Activated T-helper 1 cell treated with anti-CD3 and anti-CD28 coated beads, Interleukin-2, amount 50 U/mL, for 16 hours (primary cell): Measurements from ENCODE around the gene RAB11FIP4.
"Not testable (repeated sequence)": the region's sequence is repeated elsewhere in the genome, so short reads cannot be mapped to it uniquely, and the experiment has no call there.

Experiments used
- DNase-seq, 2 donors: peaks; one replicate each; pipeline ENCODE4 v3.0.0-alpha.2; 2020; ENCODE audit warnings: low read depth in 1 of 2, low spot score in 1 of 2

The RAB11FIP4 gene

DNA sequence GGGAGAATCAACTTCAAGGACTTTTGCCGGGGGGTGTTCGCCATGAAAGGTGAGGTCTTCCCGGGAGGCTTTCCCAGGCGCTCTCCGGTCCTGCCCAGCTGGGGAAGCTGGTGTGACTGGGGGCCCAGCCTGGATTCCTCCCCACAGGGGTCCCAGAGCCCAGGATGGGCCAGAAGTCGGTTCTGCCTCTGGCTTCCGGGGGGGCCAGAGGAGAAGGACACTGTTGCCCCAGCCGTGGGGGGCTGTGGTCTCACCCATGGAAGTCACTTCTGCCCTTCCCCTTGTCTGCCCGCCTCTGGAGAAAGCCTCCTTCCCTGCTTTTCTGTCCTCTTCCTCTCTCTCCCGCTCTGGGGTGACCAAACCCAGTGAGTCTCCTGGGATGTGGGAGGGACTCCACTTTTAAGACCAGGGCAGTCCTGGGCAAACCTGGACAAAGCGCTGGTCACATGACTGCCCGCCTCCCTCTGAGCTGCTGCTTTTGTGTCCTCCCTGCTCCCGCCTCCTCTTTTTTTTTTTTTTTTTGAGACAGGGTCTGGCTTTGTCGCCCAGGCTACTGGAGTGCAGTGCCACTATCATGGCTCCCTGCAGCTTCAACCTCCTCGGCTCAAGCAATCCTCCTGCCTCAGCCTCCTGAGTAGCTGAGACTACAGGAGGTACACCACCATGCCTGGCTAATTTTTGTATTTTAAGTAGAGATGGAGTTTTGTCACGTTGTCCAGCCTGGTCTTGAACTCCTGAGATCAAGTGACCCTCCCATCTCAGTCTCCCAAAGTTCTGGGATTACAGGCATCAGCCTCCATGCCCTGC lies 40.6 kb downstream of the RAB11FIP4 start:
- DNase-seq: no peak

DNA sequence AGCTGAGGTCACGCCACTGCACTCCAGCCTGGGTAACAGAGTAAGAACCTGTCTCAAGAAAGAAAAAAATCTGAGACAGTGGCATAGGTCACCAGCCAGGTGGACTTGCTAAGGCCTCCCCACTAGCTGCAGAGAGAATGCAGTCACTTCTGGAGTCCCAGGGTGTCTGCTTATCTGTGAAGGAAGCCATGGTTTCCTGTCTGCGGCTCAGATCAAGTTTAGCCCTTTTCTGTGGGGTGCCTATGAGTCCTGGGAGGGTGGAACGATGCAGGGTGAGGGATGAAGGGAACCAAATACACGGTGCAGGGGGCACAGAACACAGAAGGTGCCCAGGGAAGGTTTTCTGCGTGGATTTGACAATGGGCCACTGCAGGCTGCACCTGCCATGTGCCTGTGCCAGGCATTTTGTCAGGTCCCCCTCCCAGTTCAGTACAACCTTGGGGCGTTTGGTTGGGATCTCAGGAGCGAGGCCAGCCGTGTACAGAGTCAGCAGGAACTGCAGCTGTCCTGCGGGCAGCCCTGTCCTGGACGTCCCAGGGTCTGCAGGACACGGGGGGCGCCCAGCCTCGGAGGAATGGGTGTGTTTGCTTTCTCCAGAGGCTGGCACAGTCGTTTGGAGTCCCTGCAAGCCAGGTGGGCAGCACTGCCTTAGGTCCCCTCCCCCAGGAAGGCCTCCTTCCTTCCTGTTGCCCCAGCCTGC lies 41.8 kb downstream of the RAB11FIP4 start:
- DNase-seq: no peak

GRCh38 chr17:31433811-31434726 lies 42.6 kb downstream of the RAB11FIP4 start:
- no peak for DNase-seq

DNA sequence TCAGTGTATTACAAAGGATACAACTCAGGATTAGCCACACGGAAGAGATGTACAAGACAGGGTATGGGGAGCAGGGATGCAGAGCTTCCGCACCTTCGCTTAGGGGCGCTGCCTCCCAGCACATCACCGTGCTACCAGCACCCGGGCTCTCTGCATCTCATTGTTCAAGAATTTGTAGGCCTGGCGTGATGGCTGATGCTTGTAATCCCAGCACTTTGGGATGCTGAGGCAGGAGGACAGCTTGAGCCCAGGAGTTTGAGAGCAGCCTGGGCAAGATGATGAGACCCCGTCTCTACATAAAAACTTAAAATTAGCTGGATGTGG lies 43.2 kb downstream of the RAB11FIP4 start:
- DNase-seq: no peak

DNA sequence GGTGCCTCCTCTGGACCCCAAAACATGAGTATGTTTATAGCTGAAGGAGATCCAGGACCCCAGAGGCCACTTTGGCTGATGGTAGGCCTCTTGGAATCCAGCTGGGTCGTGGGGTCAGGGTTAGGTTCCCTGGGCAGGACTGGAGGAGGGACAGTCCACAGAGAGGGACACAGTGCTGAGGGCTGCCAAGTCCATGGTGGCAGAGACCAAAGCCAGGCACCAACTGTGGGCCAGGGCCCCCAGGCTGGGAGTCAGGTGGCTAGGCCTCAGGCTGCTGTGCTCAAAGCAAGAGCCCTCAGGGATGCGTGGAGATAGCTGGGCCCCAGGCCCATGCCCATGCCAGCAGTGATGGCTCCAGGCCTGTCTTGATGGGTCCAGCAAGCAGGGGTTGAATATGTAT lies 44.1 kb downstream of the RAB11FIP4 start:
- DNase-seq: no peak

- no peak for DNase-seq
These were observed 46.4 kb downstream of the RAB11FIP4 start for GRCh38 chr17:31437720-31438400.

DNA sequence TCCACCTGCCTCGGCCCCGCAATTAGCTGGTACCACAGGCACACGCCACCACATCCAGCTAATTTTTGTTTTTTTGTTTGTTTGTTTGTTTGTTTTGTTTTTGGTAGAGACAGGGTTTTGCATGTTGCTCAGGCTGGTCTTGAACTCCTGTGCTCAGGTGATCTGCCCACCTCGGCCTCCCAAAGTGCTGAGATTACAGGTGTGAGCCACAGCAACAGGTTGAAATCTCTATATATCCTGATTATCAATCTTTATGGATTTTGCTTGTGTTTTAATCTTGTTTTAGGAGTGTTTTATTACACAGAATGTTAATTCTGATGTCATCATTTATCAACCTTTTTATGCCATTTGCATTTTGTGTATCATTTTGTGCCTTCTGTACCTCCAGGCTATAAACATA lies 48.2 kb downstream of the RAB11FIP4 start:
- DNase-seq: no peak

GRCh38 chr17:31442276-31442675 lies 50.8 kb downstream of the RAB11FIP4 start:
- no peak for DNase-seq

GRCh38 chr17:31442856-31443255 lies 51.4 kb downstream of the RAB11FIP4 start:
- DNase-seq: not testable (repeated sequence)

DNA sequence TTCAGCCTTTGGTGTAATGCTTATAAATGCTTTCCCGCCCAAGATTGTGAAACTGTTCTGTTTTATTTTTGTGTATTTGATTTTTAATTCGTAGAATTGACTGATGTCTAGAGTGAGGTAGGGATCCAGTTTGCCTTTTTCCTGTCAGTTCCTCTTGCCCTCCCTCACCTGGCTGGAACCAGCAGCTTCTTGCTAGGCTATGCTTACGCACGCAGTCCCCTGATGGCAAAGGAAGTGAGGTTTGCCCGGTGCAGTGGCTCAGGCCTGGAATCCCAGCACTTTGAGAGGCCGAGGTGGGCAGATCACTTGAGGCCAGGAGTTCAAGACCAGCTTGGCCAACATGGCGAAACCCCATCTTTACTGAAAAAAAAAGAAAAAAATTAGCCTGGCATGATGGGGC lies 51.9 kb downstream of the RAB11FIP4 start:
- no peak for DNase-seq

DNA sequence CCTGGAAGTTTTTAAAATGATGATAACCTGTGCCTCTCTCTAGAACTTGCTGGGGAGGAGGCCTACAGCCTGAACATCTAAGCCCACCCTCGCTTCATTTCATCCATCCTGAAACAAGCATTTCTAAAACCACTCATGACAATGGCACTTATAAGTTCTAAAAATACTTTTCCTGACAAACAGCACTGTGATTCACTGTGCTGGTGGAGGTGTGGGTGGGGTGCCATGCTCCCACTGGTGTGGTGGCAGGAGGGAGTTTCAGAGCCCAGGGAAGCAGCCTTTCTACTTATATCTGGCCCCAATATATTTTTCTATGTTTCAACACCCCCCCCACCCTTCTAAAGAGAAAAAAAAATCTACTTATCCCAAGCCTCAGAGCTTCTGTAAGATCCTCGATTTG lies 52.6 kb downstream of the RAB11FIP4 start:
- DNase-seq: no peak

GRCh38 chr17:31446195-31446967 lies 54.9 kb downstream of the RAB11FIP4 start:
- DNase-seq: no peak

GRCh38 chr17:31448467-31449077 lies 57.1 kb downstream of the RAB11FIP4 start:
- DNase-seq: no peak

DNA sequence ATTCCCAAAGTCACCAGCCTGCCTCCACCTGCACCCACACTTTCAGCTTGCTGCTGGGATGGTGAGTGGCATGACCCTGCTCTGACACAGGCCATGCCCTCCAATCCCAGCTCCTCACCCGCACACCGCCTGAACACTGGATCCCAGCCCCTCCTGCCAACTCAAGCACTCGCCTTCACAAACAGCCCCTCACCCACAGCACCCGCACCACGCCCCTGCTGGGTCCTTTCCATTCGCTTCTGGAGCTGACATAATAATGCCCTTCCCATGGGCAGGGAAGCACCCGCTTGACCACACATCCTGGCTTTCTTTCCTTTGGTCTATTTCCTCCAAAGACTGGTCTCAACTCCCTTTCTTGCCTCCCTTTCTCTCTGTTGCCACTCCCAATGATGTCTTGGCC lies 57.6 kb downstream of the RAB11FIP4 start:
- no peak for DNase-seq

GRCh38 chr17:31449746-31450145 lies 58.3 kb downstream of the RAB11FIP4 start:
- no peak for DNase-seq

- no peak for DNase-seq
These were observed 60.6 kb downstream of the RAB11FIP4 start for GRCh38 chr17:31452101-31452500.

- DNase-seq: no peak
These were observed 61.2 kb downstream of the RAB11FIP4 start for GRCh38 chr17:31452561-31453110.

GRCh38 chr17:31453896-31454295 lies 62.4 kb downstream of the RAB11FIP4 start:
- no peak for DNase-seq

DNA sequence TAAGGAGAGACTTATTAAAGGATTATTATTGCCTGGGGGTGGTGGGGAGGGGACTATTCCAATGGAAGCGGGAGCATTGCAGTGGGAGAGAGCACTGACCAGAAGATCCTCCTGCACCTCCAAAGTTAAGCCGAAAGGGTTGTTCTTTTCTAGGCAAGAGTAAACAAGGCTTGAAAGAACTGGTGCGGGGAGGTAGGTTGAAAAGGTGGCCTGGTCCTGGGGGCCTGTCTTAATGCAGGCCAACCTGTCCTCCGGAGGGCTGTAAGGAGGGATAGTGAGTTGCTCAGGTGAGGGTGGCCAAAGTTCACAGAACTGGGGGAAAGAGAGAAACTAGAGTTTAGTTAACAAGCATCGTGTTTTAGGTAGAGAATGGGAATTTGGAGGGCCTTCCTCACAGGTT lies 65.3 kb downstream of the RAB11FIP4 start:
- no peak for DNase-seq
